Stimulated activated effector memory CD8-positive, alpha-beta T cell treated with anti-CD3 and anti-CD28 coated beads, Interleukin-12 subunit alpha, Interleukin-12 subunit beta, amount 100 ng/mL, for 72 hours (primary cell): ENCODE data around the gene VASH2.
A peak's percentile ranks its signal among the peaks of the same experiment; 100 is the strongest.
"Not testable (repeated sequence)": the region's sequence is repeated elsewhere in the genome, so short reads cannot be mapped to it uniquely, and the experiment has no call there.

Experiments
- ATAC-seq: fragments of 150-1000 bp; cut with Tn5 transposase; 2 replicates; pipeline ENCODE4 v1.10.0; 2021
- DNase-seq, 2 donors: peaks; one replicate each; pipeline ENCODE4 v3.0.0; 2021 to 2022; ENCODE audit warnings: low spot score in 2 of 2
- H3K27ac Mint-ChIP-seq: one replicate; pipeline ENCODE4 v1.8.0; 2022; ENCODE audit warnings: mild to moderate bottlenecking, mixed read lengths
- H3K36me3 Mint-ChIP-seq: one replicate; pipeline ENCODE4 v1.8.0; 2022; ENCODE audit warnings: mild to moderate bottlenecking, mixed read lengths
- H3K4me1 Mint-ChIP-seq: one replicate; pipeline ENCODE4 v1.8.0; 2022; ENCODE audit warnings: mixed read lengths
- H3K4me3 Mint-ChIP-seq: one replicate; pipeline ENCODE4 v1.8.0; 2022; ENCODE audit warnings: mild to moderate bottlenecking, mixed read lengths
- H3K9me3 Mint-ChIP-seq: one replicate; pipeline ENCODE4 v1.8.0; 2022; ENCODE audit warnings: mixed read lengths

The VASH2 gene

GRCh38 chr1:212950243-212951125 lies at the start of gene VASH2:
Gene VASH2 (plus strand): TSS chr1:212950541. CDS start chr1:212951543, 1,002 bp downstream.
- no peak within 1 kb of the TSS for H3K27ac Mint-ChIP-seq

GRCh38 chr1:212901290-212901689 lies 49.1 kb upstream of the VASH2 start:
- Mint-ChIP-seq H3K4me1 (no peaks in the 10 kb centered on the region), H3K27ac (no peak overlapping the region), H3K36me3 (peaks cover 31% of the 10 kb centered on the region), H3K9me3 (peaks cover 21% of the 10 kb centered on the region), H3K4me3 (no peak overlapping the region)
- ATAC-seq (no peak), DNase-seq (no peak)

More at GRCh38 chr1:212950243-212951125, at the start of gene VASH2:
- Mint-ChIP-seq H3K4me3 (peak within 1 kb of the TSS; percentile 72), H3K4me1 (peaks cover 13% of the 10 kb centered on the region), H3K36me3 (no peaks in the 10 kb centered on the region), H3K9me3 (no peaks in the 10 kb centered on the region)
- DNase-seq (peak; percentile 17 to 68), ATAC-seq (peak; percentile 91)

GRCh38 chr1:212902054-212902453 lies 48.3 kb upstream of the VASH2 start:
- Mint-ChIP-seq H3K9me3 (peaks cover 21% of the 10 kb centered on the region), H3K4me3 (no peak overlapping the region), H3K36me3 (peaks cover 23% of the 10 kb centered on the region), H3K27ac (no peak overlapping the region), H3K4me1 (no peaks in the 10 kb centered on the region)
- no peak for ATAC-seq
- DNase-seq = no peak

GRCh38 chr1:212903664-212904063 lies 46.7 kb upstream of the VASH2 start:
- Mint-ChIP-seq H3K27ac (no peak overlapping the region), H3K4me3 (no peak overlapping the region), H3K36me3 (peaks cover 8% of the 10 kb centered on the region), H3K4me1 (no peaks in the 10 kb centered on the region), H3K9me3 (peaks cover 21% of the 10 kb centered on the region)
- ATAC-seq = no peak
- DNase-seq = no peak

- H3K4me3 Mint-ChIP-seq, ATAC-seq, H3K27ac Mint-ChIP-seq, H3K36me3 Mint-ChIP-seq, H3K4me1 Mint-ChIP-seq, H3K9me3 Mint-ChIP-seq, DNase-seq: not testable (repeated sequence)
Measured at GRCh38 chr1:212908071-212908470, 42.3 kb upstream of the VASH2 start.

- no peak overlapping the region for H3K27ac Mint-ChIP-seq
- peaks cover 2% of the 10 kb centered on the region for H3K9me3 Mint-ChIP-seq
- no peak for ATAC-seq
- no peaks in the 10 kb centered on the region for H3K4me1 Mint-ChIP-seq
- no peak for DNase-seq
- H3K36me3 Mint-ChIP-seq = no peaks in the 10 kb centered on the region
- no peak overlapping the region for H3K4me3 Mint-ChIP-seq
Measured at GRCh38 chr1:212908971-212909370, 41.4 kb upstream of the VASH2 start.

- no peak overlapping the region for H3K4me3 Mint-ChIP-seq
- H3K27ac Mint-ChIP-seq = no peak overlapping the region
- no peaks in the 10 kb centered on the region for H3K4me1 Mint-ChIP-seq
- no peaks in the 10 kb centered on the region for H3K9me3 Mint-ChIP-seq
- ATAC-seq (no peak), DNase-seq (no peak)
- no peaks in the 10 kb centered on the region for H3K36me3 Mint-ChIP-seq
Measured at GRCh38 chr1:212909652-212910063, 40.7 kb upstream of the VASH2 start.

GRCh38 chr1:212910213-212910612 lies 40.1 kb upstream of the VASH2 start:
- not testable (repeated sequence) for H3K4me1 Mint-ChIP-seq, H3K9me3 Mint-ChIP-seq, H3K36me3 Mint-ChIP-seq, DNase-seq, H3K4me3 Mint-ChIP-seq, H3K27ac Mint-ChIP-seq, ATAC-seq

GRCh38 chr1:212913638-212914037 lies 36.7 kb upstream of the VASH2 start:
- not testable (repeated sequence) for ATAC-seq, H3K36me3 Mint-ChIP-seq, H3K4me3 Mint-ChIP-seq, DNase-seq, H3K27ac Mint-ChIP-seq, H3K9me3 Mint-ChIP-seq, H3K4me1 Mint-ChIP-seq

- not testable (repeated sequence) for ATAC-seq, H3K4me3 Mint-ChIP-seq, H3K4me1 Mint-ChIP-seq, H3K36me3 Mint-ChIP-seq, DNase-seq, H3K9me3 Mint-ChIP-seq, H3K27ac Mint-ChIP-seq
Measured at GRCh38 chr1:212914110-212914509, 36.2 kb upstream of the VASH2 start.

GRCh38 chr1:212914789-212915188 lies 35.6 kb upstream of the VASH2 start:
- DNase-seq (no peak), ATAC-seq (no peak)
- Mint-ChIP-seq H3K27ac (no peak overlapping the region), H3K9me3 (no peaks in the 10 kb centered on the region), H3K4me1 (peaks cover 7% of the 10 kb centered on the region), H3K36me3 (no peaks in the 10 kb centered on the region), H3K4me3 (no peak overlapping the region)

- ATAC-seq (peak; percentile 8), DNase-seq (no peak)
- no peaks in the 10 kb centered on the region for H3K9me3 Mint-ChIP-seq
- no peak overlapping the region for H3K4me3 Mint-ChIP-seq
- no peak overlapping the region for H3K27ac Mint-ChIP-seq
- H3K36me3 Mint-ChIP-seq = no peaks in the 10 kb centered on the region
- peaks cover 9% of the 10 kb centered on the region for H3K4me1 Mint-ChIP-seq
Measured at GRCh38 chr1:212915245-212916091, 34.9 kb upstream of the VASH2 start.

GRCh38 chr1:212916481-212917133 lies 33.7 kb upstream of the VASH2 start:
- Mint-ChIP-seq H3K36me3 (no peaks in the 10 kb centered on the region), H3K4me1 (peaks cover 13% of the 10 kb centered on the region), H3K27ac (no peak overlapping the region), H3K4me3 (no peak overlapping the region), H3K9me3 (no peaks in the 10 kb centered on the region)
- ATAC-seq (peak; percentile 55), DNase-seq (no peak)

GRCh38 chr1:212917134-212917485 lies 33.2 kb upstream of the VASH2 start:
- DNase-seq (no peak), ATAC-seq (no peak)
- Mint-ChIP-seq H3K27ac (no peak overlapping the region), H3K9me3 (no peaks in the 10 kb centered on the region), H3K36me3 (no peaks in the 10 kb centered on the region), H3K4me1 (peaks cover 13% of the 10 kb centered on the region), H3K4me3 (no peak overlapping the region)

- Mint-ChIP-seq H3K36me3 (no peaks in the 10 kb centered on the region), H3K4me1 (peaks cover 13% of the 10 kb centered on the region)
Measured at GRCh38 chr1:212917858-212918257, 32.5 kb upstream of the VASH2 start.

More at GRCh38 chr1:212917858-212918257, 32.5 kb upstream of the VASH2 start:
- Mint-ChIP-seq H3K27ac (no peak overlapping the region), H3K4me3 (no peak overlapping the region), H3K9me3 (no peaks in the 10 kb centered on the region)
- DNase-seq (no peak), ATAC-seq (no peak)
